NCI-H1930 (cell line): ENCODE data around the gene CNTN4.
"Not testable (repeated sequence)": the region's sequence is repeated elsewhere in the genome, so short reads cannot be mapped to it uniquely, and the experiment has no call there.

ENCODE experiments used
- DNase-seq, 2 experiments: peaks; one replicate each; lab custom pipeline; 2025; lab: John Stamatoyannopoulos, UW

The CNTN4 gene

GRCh38 chr3:2098398-2099027, at the start of gene CNTN4:
CNTN4 (plus strand) TSS chr3:2098866.
- peak; percentile 74 to 79 for DNase-seq

DNA sequence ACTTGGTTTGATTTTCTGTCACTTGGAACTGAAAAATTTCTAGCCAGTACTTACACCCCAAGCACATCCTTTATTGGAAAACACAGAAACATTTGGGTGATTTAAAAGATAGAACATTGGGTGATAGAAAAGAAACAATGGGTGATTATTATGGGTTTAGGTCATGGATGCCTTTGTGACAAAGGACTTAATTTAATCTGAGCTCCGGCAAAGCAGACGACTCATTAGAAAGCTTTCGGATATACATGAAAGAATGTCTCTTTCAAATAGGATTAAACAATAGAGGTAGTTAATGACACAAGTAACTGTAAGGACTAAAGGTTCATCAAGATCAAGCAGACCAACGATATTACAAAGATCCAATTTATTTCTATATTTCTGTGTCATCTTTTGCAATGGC, 37.3 kb upstream of the CNTN4 start:
- DNase-seq, result no peak

GRCh38 chr3:2071531-2071930, 27.1 kb upstream of the CNTN4 start:
- no peak for DNase-seq

DNA sequence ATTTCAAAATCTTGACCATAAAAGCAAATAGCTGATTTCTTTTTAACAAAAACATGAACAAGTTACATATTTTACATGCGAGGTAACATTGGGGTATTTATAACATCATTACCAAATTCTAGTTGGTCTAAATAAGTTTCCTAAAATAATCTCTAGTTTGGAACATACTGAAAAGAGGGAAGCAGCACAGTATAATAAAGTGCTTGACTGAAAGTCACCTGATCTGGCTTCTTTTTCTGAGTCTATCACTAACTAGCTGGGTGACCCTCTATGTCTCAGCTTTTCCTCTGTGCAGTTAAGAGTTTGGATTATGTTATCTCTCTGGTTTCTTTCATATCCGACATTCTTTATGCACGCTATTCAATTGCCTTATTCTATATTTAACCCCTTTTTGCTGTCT, 19.8 kb upstream of the CNTN4 start:
- DNase-seq, result no peak

DNA sequence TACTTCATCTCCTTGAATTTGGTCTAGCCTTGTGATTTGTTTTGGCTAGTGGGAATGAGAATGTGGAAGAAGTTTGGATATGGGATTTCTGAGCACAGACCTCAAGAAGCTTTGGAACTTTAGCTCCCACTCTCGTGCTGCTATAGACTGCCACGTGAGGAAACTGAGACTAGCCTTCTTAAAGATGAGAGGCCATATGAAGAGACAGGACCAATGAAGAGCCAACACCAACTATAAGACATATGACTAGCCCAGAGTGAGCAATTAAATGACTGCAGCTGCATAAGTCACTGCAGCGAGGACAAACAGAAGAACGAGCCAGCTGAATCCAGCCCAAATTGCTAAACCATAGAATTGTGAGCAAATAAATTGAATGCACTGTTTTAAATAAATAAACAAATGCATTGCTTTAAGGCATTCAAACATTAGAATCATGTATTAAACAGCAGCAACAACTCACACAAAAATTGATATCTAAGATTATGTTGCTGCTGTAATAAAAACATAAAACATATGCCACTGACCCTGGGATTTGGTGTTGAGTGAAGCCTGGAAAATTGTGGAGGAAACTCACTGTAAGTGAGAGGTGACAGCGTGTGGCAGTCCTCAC, 15.7 kb upstream of the CNTN4 start:
- no peak for DNase-seq

DNA sequence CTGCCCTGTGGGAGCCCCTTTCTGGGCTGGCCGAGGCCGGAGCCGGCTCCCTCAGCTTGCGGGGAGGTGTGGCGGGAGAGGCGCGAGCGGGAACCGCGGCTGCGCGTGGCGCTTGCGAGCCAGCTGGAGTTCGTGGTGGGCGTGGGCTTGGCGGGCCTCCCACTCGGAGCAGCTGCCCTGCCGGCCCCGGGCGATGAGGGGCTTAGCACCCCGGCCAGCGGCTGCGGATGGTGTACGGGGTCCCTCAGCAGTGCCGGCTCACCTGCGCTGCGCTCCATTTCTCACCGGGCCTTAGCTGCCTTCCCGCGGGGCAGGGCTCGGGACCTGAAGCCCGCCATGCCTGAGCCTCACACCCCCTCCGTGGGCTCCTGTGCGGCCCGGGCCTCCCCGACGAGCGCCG, 15.1 kb upstream of the CNTN4 start:
- DNase-seq, result not testable (repeated sequence)

GRCh38 chr3:2090095-2090911, 8.4 kb upstream of the CNTN4 start:
- no peak for DNase-seq

DNA sequence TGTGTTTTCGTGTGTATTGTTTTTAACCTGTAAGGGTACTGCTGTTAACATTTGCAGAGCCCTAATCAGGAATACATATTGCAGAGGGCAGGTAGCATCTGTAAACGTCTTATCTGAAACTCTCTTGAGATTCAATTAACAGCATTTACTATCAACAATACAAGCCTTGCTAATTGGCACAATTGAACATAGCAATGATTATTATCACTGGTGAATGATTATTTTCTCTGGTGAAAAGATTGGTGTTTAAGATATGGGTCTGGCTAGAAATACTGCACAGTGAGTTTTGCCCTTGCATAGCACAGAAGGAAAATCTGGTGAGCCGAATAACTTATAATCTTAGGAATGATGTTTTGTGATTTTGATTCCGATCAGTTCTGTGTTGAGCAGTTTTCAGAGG, 5.9 kb upstream of the CNTN4 start:
- DNase-seq, result no peak

- no peak for DNase-seq
Measured at GRCh38 chr3:2094941-2095340, 3.7 kb upstream of the CNTN4 start.

DNA sequence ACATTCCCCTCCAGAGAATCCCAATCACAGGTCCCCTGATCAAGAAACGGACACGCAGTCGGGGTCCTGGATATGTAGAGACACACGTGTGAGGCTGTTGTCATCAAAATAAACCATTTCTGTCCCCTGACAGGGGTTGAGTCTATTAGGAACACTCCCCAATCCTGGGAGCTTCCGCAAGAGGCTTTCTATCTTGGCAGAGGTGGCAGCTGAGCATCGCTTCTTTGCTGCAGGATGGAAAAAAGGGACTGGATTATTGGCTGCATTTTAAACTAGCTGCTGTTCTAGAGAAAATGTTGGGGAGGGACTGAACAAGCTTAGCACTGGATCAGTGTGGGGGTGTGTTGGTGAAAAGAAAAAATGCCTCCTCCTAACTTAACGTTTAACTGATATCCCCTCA, 2.5 kb upstream of the CNTN4 start:
- no peak for DNase-seq

DNA sequence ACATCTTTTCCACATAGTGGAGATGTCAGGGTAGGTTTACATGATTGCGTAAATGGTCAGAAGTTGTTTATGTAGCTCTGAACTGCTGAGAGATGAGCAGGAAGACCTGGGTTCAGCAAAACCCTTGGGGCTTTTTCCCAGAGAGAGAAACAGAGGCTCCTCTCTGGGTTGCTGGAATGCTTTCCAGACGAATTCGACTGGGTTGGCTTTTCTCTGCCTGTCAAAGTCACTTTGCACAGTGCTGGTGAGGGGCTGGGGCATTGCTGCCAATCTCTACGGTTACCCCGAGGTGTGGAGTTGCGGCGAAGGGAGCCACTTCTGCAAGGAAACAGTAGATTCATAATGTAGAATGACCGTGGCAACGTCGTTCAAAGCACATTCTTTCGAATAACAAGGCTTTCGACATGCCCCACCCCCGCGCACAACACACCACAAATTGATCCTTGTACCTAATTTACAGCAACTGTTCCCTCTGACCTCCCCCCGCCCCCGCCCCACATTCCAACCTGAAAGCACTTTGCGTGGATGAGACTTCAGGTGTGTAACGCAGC, 950 bp upstream of the CNTN4 start:
- DNase-seq, result no peak

GRCh38 chr3:2099028-2099671, 484 bp downstream of the CNTN4 start:
- DNase-seq, result peak in 1 of 2 experiments; percentile 18

DNA sequence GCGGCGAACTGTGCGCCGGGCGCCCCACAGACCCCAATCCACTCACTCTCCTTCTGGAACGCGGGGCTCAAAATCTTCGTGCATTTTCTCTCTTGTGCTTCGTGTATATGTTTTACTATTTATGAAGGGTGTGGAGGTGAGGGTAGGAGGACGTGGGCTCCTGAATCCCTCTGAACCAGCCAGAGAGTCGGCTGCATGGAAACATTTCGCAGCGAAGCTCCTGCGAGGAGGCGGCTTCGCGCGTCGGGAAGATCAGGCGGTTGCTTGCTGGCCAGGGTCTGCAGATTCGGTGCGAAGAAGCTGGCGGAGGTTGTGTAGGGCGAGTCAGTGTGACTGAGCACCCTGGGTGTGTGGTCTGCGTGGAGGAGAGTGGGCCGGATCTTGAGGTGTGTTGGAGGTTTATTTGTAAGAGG, 1.1 kb downstream of the CNTN4 start:
- DNase-seq, result no peak

GRCh38 chr3:2106438-2106837, 7.8 kb downstream of the CNTN4 start:
- DNase-seq, result no peak

DNA sequence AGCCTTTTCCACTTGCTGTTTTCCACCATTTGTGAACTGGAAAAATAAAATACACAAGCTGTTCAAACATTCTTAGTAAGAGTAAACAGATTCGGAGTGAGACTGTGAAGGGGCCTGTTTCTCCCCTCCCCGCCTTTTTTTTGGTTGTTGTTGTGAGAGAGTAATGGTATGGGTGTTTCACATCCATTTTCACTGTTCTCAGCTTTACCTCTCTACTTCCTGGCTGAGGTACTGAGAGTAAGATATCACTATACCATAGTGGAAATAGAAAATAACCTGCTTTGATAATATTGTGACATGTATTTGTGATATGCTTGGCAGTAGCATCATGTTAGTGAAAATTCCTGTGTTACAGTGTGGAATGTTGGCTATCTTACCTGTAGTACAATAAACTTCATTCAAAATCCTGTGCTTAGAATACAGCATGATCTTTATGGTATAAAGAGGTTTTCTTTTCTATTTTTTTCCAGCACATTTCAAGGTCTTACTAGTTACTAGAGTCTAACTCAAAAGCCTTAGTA, 12.0 kb downstream of the CNTN4 start:
- no peak for DNase-seq

DNA sequence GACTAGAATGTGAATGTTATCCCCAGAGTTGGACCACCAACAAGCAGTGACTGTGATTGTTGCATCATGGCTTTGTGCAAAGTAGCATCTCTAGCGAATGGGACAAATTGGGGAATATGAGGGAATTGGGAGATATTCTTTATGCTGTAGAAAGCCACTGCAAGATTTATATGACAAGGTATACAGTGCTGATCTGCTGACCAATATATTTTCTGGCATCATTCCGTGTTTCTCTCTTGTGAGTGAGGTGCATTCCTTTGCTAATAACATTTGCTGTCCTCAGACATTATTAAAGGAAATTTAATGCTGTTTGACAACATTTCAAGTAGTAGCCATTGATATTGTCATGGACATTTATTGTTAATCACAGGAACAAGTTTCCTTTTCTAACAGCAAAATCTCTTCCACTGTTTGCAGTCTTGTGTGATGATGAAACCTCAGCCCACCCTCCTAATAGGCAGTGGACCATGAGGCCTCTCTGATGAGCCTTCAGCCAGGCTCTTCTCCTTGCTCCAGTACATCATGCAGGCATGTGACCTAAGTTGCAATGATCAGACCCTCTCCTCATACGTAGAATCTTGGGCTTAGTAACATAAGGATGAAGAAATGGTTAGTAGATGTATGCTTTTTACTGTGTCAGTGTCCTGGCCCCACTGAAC, 16.1 kb downstream of the CNTN4 start:
- DNase-seq, result no peak

DNA sequence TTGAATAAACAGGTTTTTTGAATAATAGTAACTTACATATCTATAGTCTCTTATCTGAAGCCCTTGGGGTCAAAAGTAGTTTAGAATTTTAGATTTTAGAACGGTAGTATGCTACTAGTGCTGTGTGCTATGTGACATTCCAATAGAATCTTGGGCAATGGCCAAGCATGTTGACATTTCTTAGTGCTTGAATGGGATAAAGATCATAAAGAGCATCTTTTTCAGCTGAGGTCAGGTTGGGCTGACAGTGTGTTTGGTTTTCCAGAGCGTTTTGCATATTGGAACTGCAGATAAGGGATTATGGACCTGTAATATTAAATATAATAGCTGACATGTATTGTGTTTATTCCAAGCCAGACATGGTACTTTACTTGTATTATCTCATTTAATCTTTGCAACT, 32.1 kb downstream of the CNTN4 start:
- no peak for DNase-seq

DNA sequence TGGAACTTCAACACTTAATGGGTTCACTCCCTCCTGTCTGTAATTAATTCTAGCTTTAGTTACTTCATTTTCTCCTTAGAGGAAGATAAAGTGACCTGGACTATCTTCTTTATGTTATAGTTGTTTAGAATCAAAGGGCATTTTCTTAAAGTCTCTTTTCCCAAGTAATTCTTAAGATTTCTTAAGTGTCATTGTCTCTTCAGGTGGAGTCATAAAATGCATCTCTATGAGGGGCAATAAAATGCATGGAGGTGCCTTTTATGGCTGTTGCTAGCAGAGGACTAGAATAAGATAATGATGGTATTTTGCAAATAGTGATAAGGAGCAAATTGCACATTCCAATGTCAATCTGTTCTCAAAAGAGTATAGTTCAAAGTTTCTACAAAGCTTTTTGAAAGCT, 34.5 kb downstream of the CNTN4 start:
- no peak for DNase-seq

DNA sequence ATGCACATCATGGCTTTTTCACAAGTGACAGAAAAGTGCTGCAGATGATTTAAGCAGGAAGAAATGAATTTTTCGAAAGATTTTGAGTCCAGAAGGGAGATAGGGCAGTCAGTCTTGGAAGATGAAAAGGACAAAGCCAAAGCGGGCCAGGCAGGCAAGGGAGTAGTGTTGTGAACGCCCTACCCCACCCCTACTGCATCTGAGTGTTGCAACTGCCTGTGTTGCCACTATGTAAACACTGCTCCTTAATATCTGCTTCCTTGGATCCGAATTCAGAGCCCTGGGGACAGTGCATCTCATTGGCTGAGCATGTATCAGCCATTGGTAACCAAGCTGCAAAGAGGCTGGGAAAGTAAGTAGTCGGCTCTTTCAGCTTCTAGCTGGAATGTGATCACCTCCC, 39.0 kb downstream of the CNTN4 start:
- no peak for DNase-seq

DNA sequence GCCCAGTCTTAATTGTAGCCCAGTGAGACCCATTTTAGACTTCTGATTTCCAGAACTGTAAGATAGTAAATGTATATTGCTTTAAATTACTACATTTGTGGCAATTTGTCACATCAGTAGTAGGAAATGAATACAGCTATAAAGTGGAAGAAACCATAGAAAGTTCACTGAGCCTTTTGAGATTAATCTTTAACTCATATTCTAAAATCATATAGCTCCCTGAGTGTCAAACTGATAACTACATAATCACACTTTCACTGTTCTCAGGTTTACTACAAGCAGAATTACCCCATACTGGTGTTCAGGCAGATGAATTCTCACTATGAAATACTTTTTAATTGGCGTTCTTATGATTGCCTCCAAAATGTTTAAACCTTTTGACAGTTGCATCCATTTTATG, 42.8 kb downstream of the CNTN4 start:
- DNase-seq, result no peak

DNA sequence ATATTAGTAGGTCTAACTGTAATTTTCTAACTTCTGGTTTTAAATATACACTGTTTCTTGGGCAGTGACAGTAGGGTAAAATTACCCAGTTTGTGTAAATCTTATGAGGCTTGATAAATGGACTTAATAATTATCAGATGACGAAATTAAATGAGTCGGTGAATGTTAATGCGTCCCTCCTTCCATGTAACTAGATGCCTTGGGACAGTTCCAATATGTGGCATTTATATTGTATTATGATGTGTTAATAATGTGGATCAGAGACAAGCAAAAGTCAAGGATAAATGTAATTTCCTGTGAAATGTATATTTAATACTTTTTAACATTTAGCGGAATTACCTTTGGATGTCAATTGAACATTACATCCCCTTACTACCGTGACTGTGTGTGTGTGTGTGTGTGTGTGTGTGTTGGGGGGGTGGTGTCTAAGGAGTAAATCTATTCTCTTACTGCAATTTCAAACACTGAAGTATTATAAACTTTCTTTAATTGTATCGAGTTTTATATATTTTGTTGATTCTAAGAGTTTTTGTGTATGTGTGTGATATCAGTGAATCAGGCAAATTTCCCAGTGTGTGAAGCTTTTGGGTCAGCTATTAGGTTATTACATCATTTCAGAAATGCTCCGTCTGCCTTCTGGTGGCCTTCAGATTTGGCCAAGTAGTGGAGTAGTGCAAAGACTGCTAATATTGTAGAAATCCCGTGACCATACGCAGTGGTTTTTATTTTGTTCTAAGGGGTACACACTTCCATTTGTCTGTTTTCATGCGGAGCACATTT, 50.1 kb downstream of the CNTN4 start:
- DNase-seq, result no peak
